ENCODE results near the gene NISCH. TPM values are rescaled to one million over a fixed set of nuclear protein-coding genes. Genes with fewer than 3 reads are reported as not detected.

Gene NISCH
- total RNA-seq, 1 experiment from 2014 or later = 48.6 TPM

GRCh38 chr3:52451237-52452083 is 3.9 kb upstream of the NISCH start:
- TF ChIP-seq CTCF (conservative IDR thresholded peaks at IDR 0.05; ENCODE audit: low read depth, low read length) (no peak), EZH2 (IDR thresholded peaks at IDR 0.05; ENCODE audit: borderline replicate concordance, low read depth, low read length, poor library complexity, severe bottlenecking) (no peak)
- ChIA-PET CTCF (no interaction called here), POLR2A (ENCODE audit: low non-redundant PET) (no interaction called here)
- DNase-seq (ENCODE audit: low spot score) = no peak
- H3K4me3 ChIP-seq (ENCODE audit: low read depth, low read length, poor library complexity, severe bottlenecking) = no peak overlapping the region
- no peaks in the 10 kb centered on the region for H3K4me1 ChIP-seq (ENCODE audit: insufficient read depth, low read length, poor library complexity, severe bottlenecking)
- H3K9me3 ChIP-seq (ENCODE audit: low read depth, low read length, poor library complexity, severe bottlenecking) = no peaks in the 10 kb centered on the region
- no peaks in the 10 kb centered on the region for H3K36me3 ChIP-seq (ENCODE audit: insufficient read depth, low read length, poor library complexity, severe bottlenecking)
- no TSS peak for BruUV-seq (replicated peaks)
- no peaks in the 10 kb centered on the region for H3K27me3 ChIP-seq (replicated peaks; ENCODE audit: insufficient read depth, low read depth, low read length, poor library complexity)
- H3K27ac ChIP-seq (ENCODE audit: low read depth, low read length, poor library complexity, severe bottlenecking) = no peak overlapping the region
- intact Hi-C loops (cut with micrococcal nuclease; ENCODE audit: unreplicated experiment) = no loop called here

- no TSS peak for BruUV-seq (replicated peaks)
- DNase-seq (ENCODE audit: low spot score) = no peak
- POLR2A ChIA-PET (ENCODE audit: low non-redundant PET) = no interaction called here
- H3K4me1 ChIP-seq (ENCODE audit: insufficient read depth, low read length, poor library complexity, severe bottlenecking) = peaks cover 3% of the 10 kb centered on the region
- TF ChIP-seq EZH2 (IDR thresholded peaks at IDR 0.05; ENCODE audit: borderline replicate concordance, low read depth, low read length, poor library complexity, severe bottlenecking) (no peak), CTCF (conservative IDR thresholded peaks at IDR 0.05; ENCODE audit: low read depth, low read length) (no peak)
- no peaks in the 10 kb centered on the region for H3K36me3 ChIP-seq (ENCODE audit: insufficient read depth, low read length, poor library complexity, severe bottlenecking)
- no peak overlapping the region for H3K27ac ChIP-seq (ENCODE audit: low read depth, low read length, poor library complexity, severe bottlenecking)
- H3K4me3 ChIP-seq (ENCODE audit: low read depth, low read length, poor library complexity, severe bottlenecking) = no peak overlapping the region
- no peaks in the 10 kb centered on the region for H3K9me3 ChIP-seq (ENCODE audit: low read depth, low read length, poor library complexity, severe bottlenecking)
- CTCF ChIA-PET = no interaction called here
- no peaks in the 10 kb centered on the region for H3K27me3 ChIP-seq (replicated peaks; ENCODE audit: insufficient read depth, low read depth, low read length, poor library complexity)
- intact Hi-C loops (cut with micrococcal nuclease; ENCODE audit: unreplicated experiment) = no loop called here
These were observed 3.3 kb upstream of the NISCH start for GRCh38 chr3:52452126-52452525.

- no peak overlapping the region for H3K4me3 ChIP-seq (ENCODE audit: low read depth, low read length, poor library complexity, severe bottlenecking)
- no peaks in the 10 kb centered on the region for H3K36me3 ChIP-seq (ENCODE audit: insufficient read depth, low read length, poor library complexity, severe bottlenecking)
- no peak for DNase-seq (ENCODE audit: low spot score)
- no peak for TF ChIP-seq CTCF (conservative IDR thresholded peaks at IDR 0.05; ENCODE audit: low read depth, low read length)
- TF ChIP-seq EZH2 (IDR thresholded peaks at IDR 0.05; ENCODE audit: borderline replicate concordance, low read depth, low read length, poor library complexity, severe bottlenecking) = no peak
- BruUV-seq (replicated peaks) = no TSS peak
- no peaks in the 10 kb centered on the region for H3K9me3 ChIP-seq (ENCODE audit: low read depth, low read length, poor library complexity, severe bottlenecking)
- H3K27ac ChIP-seq (ENCODE audit: low read depth, low read length, poor library complexity, severe bottlenecking) = no peak overlapping the region
- intact Hi-C loops (cut with micrococcal nuclease; ENCODE audit: unreplicated experiment) = no loop called here
- ChIA-PET POLR2A (ENCODE audit: low non-redundant PET) (no interaction called here), CTCF (no interaction called here)
- peaks cover 3% of the 10 kb centered on the region for H3K4me1 ChIP-seq (ENCODE audit: insufficient read depth, low read length, poor library complexity, severe bottlenecking)
- no peaks in the 10 kb centered on the region for H3K27me3 ChIP-seq (replicated peaks; ENCODE audit: insufficient read depth, low read depth, low read length, poor library complexity)
These were observed 2.7 kb upstream of the NISCH start for GRCh38 chr3:52452570-52453221.
